ENCODE results near the gene RBBP9.

Gene RBBP9

GRCh38 chr20:18477821-18478220 is 19.2 kb downstream of the RBBP9 start:
- Histone ChIP-seq H3K4ac (ENCODE audit: low read length) (no peak overlapping the region), H3K27me3 (ENCODE audit: control insufficient read depth in 3 of 3, insufficient read depth in 3 of 3, low read depth in 1 of 3, low read length in 3 of 3) (no peaks in the 10 kb centered on the region), H3K9ac (ENCODE audit: low read depth, low read length, poor library complexity) (no peak overlapping the region), H3K18ac (ENCODE audit: low read length) (no peak overlapping the region), H2AK5ac (ENCODE audit: low read depth, low read length) (no peak overlapping the region), H2BK15ac (ENCODE audit: low read length) (no peak overlapping the region), H3K27ac (replicated peaks; ENCODE audit: low read length) (no peak overlapping the region), H2AFZ (ENCODE audit: low read length) (no peak overlapping the region), H2BK120ac (ENCODE audit: low read depth, low read length) (no peak overlapping the region), H3K9me3 (replicated peaks in 1 of 2; ENCODE audit: control insufficient read depth in 2 of 2, insufficient read depth in 1 of 2, low read depth in 1 of 2, low read length in 2 of 2) (no peaks in the 10 kb centered on the region), H3K36me3 (replicated peaks in 1 of 2; ENCODE audit: control insufficient read depth in 2 of 2, insufficient read depth in 2 of 2, low read length in 2 of 2) (peaks cover 16 to 94% of the 10 kb centered on the region in 2 donors), H3K4me2 (ENCODE audit: insufficient read depth, low read length, poor library complexity, severe bottlenecking) (no peak overlapping the region), H3K14ac (ENCODE audit: low read length) (no peak overlapping the region), H4K91ac (ENCODE audit: low read depth, low read length, poor library complexity) (no peak overlapping the region), H3K23ac (ENCODE audit: low read depth, low read length, poor library complexity) (no peak overlapping the region), H4K8ac (ENCODE audit: low read depth, low read length) (no peak overlapping the region), H3K4me3 (ENCODE audit: low read length in 2 of 2) (no peak overlapping the region), H2BK12ac (ENCODE audit: low read length) (no peak overlapping the region), H2BK5ac (ENCODE audit: low read length) (no peak overlapping the region), H3K4me1 (ENCODE audit: control insufficient read depth in 2 of 2, insufficient read depth in 1 of 2, low read depth in 1 of 2, low read length in 2 of 2) (no peaks in the 10 kb centered on the region), H3K79me1 (ENCODE audit: low read depth, low read length) (no peaks in the 10 kb centered on the region)
- no peak for DNase-seq (ENCODE audit: low spot score)
- WGBS, 2 donors (ENCODE audit: extremely low coverage in 2 of 2, insufficient read length in 2 of 2, insufficient replicate concordance in 1 of 2) = no CpG with 5 or more reads among the region's 1 CpG

- Histone ChIP-seq H3K9me3 (replicated peaks in 1 of 2; ENCODE audit: control insufficient read depth in 2 of 2, insufficient read depth in 1 of 2, low read depth in 1 of 2, low read length in 2 of 2) (no peaks in the 10 kb centered on the region), H3K79me1 (ENCODE audit: low read depth, low read length) (no peaks in the 10 kb centered on the region), H2BK15ac (ENCODE audit: low read length) (no peak overlapping the region), H3K4ac (ENCODE audit: low read length) (no peak overlapping the region), H3K4me3 (ENCODE audit: low read length in 2 of 2) (no peak overlapping the region), H3K4me2 (ENCODE audit: insufficient read depth, low read length, poor library complexity, severe bottlenecking) (no peak overlapping the region), H3K23ac (ENCODE audit: low read depth, low read length, poor library complexity) (no peak overlapping the region), H3K27ac (replicated peaks; ENCODE audit: low read length) (no peak overlapping the region), H2BK5ac (ENCODE audit: low read length) (no peak overlapping the region), H3K9ac (ENCODE audit: low read depth, low read length, poor library complexity) (no peak overlapping the region), H4K91ac (ENCODE audit: low read depth, low read length, poor library complexity) (no peak overlapping the region), H3K4me1 (ENCODE audit: control insufficient read depth in 2 of 2, insufficient read depth in 1 of 2, low read depth in 1 of 2, low read length in 2 of 2) (no peaks in the 10 kb centered on the region), H2BK120ac (ENCODE audit: low read depth, low read length) (no peak overlapping the region), H2BK12ac (ENCODE audit: low read length) (no peak overlapping the region), H2AK5ac (ENCODE audit: low read depth, low read length) (no peak overlapping the region), H3K18ac (ENCODE audit: low read length) (no peak overlapping the region), H3K14ac (ENCODE audit: low read length) (no peak overlapping the region), H3K36me3 (replicated peaks in 1 of 2; ENCODE audit: control insufficient read depth in 2 of 2, insufficient read depth in 2 of 2, low read length in 2 of 2) (peaks cover 12 to 93% of the 10 kb centered on the region in 2 donors), H4K8ac (ENCODE audit: low read depth, low read length) (no peak overlapping the region), H3K27me3 (ENCODE audit: control insufficient read depth in 3 of 3, insufficient read depth in 3 of 3, low read depth in 1 of 3, low read length in 3 of 3) (no peaks in the 10 kb centered on the region), H2AFZ (ENCODE audit: low read length) (no peak overlapping the region)
- no CpG with 5 or more reads among the region's 1 CpG for WGBS, 2 donors (ENCODE audit: extremely low coverage in 2 of 2, insufficient read length in 2 of 2, insufficient replicate concordance in 1 of 2)
- DNase-seq (ENCODE audit: low spot score) = no peak
Observed at GRCh38 chr20:18477218-18477617, 19.8 kb downstream of the RBBP9 start.

- no peaks in the 10 kb centered on the region for H3K9me3 ChIP-seq (replicated peaks in 1 of 2; ENCODE audit: control insufficient read depth in 2 of 2, insufficient read depth in 1 of 2, low read depth in 1 of 2, low read length in 2 of 2)
- DNase-seq (ENCODE audit: low spot score) = peak; percentile 96
- H3K4ac ChIP-seq (ENCODE audit: low read length) = no peak within 1 kb of the TSS
- H3K14ac ChIP-seq (ENCODE audit: low read length) = no peak within 1 kb of the TSS
- peak within 1 kb of the TSS; percentile 89 to 93 for H3K4me3 ChIP-seq (ENCODE audit: low read length in 2 of 2)
- H3K27me3 ChIP-seq (ENCODE audit: control insufficient read depth in 3 of 3, insufficient read depth in 3 of 3, low read depth in 1 of 3, low read length in 3 of 3) = no peaks in the 10 kb centered on the region
- peaks cover 0 to 4% of the 10 kb centered on the region in 2 donors for H3K4me1 ChIP-seq (ENCODE audit: control insufficient read depth in 2 of 2, insufficient read depth in 1 of 2, low read depth in 1 of 2, low read length in 2 of 2)
- H2AFZ ChIP-seq (ENCODE audit: low read length) = peak within 1 kb of the TSS; percentile 94
- H3K23ac ChIP-seq (ENCODE audit: low read depth, low read length, poor library complexity) = no peak within 1 kb of the TSS
- H3K4me2 ChIP-seq (ENCODE audit: insufficient read depth, low read length, poor library complexity, severe bottlenecking) = peak within 1 kb of the TSS; percentile 75
- peaks cover 4 to 34% of the 10 kb centered on the region in 2 donors for H3K36me3 ChIP-seq (replicated peaks in 1 of 2; ENCODE audit: control insufficient read depth in 2 of 2, insufficient read depth in 2 of 2, low read length in 2 of 2)
- no peak within 1 kb of the TSS for H2BK5ac ChIP-seq (ENCODE audit: low read length)
- H2BK12ac ChIP-seq (ENCODE audit: low read length) = no peak within 1 kb of the TSS
- H4K8ac ChIP-seq (ENCODE audit: low read depth, low read length) = no peak within 1 kb of the TSS
- peak within 1 kb of the TSS; percentile 69 for H3K27ac ChIP-seq (replicated peaks; ENCODE audit: low read length)
- no peak within 1 kb of the TSS for H4K91ac ChIP-seq (ENCODE audit: low read depth, low read length, poor library complexity)
- no CpG with 5 or more reads among the region's 57 CpGs for WGBS, 2 donors (ENCODE audit: extremely low coverage in 2 of 2, insufficient read length in 2 of 2, insufficient replicate concordance in 1 of 2)
- no peak within 1 kb of the TSS for H2BK15ac ChIP-seq (ENCODE audit: low read length)
- peak within 1 kb of the TSS; percentile 91 for H3K9ac ChIP-seq (ENCODE audit: low read depth, low read length, poor library complexity)
- H3K18ac ChIP-seq (ENCODE audit: low read length) = peak within 1 kb of the TSS; percentile 91
- H2BK120ac ChIP-seq (ENCODE audit: low read depth, low read length) = no peak within 1 kb of the TSS
- H2AK5ac ChIP-seq (ENCODE audit: low read depth, low read length) = no peak within 1 kb of the TSS
- H3K79me1 ChIP-seq (ENCODE audit: low read depth, low read length) = peaks cover 6% of the 10 kb centered on the region
Observed at GRCh38 chr20:18466894-18467730, 29.9 kb downstream of the RBBP9 start, which contains the start of the genes DZANK1 and POLR3F. Gene DZANK1, minus strand, starts transcription at chr20:18467030. Its CDS starts 1,672 bp downstream, at chr20:18465358. Gene POLR3F, plus strand, starts transcription at chr20:18467390. Its CDS starts 117 bp downstream, at chr20:18467507.

GRCh38 chr20:18466574-18466893 is 30.5 kb downstream of the RBBP9 start:
- Histone ChIP-seq H3K9ac (ENCODE audit: low read depth, low read length, poor library complexity) (peak overlapping the region; percentile 24), H3K9me3 (replicated peaks in 1 of 2; ENCODE audit: control insufficient read depth in 2 of 2, insufficient read depth in 1 of 2, low read depth in 1 of 2, low read length in 2 of 2) (no peaks in the 10 kb centered on the region), H3K4me3 (ENCODE audit: low read length in 2 of 2) (peak overlapping the region; percentile 86 to 89), H3K23ac (ENCODE audit: low read depth, low read length, poor library complexity) (no peak overlapping the region), H3K4me2 (ENCODE audit: insufficient read depth, low read length, poor library complexity, severe bottlenecking) (peak overlapping the region; percentile 62), H2BK120ac (ENCODE audit: low read depth, low read length) (no peak overlapping the region), H3K14ac (ENCODE audit: low read length) (no peak overlapping the region), H2AK5ac (ENCODE audit: low read depth, low read length) (no peak overlapping the region), H2AFZ (ENCODE audit: low read length) (peak overlapping the region; percentile 94), H3K27me3 (ENCODE audit: control insufficient read depth in 3 of 3, insufficient read depth in 3 of 3, low read depth in 1 of 3, low read length in 3 of 3) (no peaks in the 10 kb centered on the region), H2BK5ac (ENCODE audit: low read length) (no peak overlapping the region), H3K36me3 (replicated peaks in 1 of 2; ENCODE audit: control insufficient read depth in 2 of 2, insufficient read depth in 2 of 2, low read length in 2 of 2) (peaks cover 4 to 28% of the 10 kb centered on the region in 2 donors), H3K18ac (ENCODE audit: low read length) (no peak overlapping the region), H4K91ac (ENCODE audit: low read depth, low read length, poor library complexity) (no peak overlapping the region), H3K79me1 (ENCODE audit: low read depth, low read length) (peaks cover 6% of the 10 kb centered on the region), H3K27ac (replicated peaks; ENCODE audit: low read length) (peak overlapping the region; percentile 18), H3K4ac (ENCODE audit: low read length) (no peak overlapping the region), H2BK12ac (ENCODE audit: low read length) (no peak overlapping the region), H3K4me1 (ENCODE audit: control insufficient read depth in 2 of 2, insufficient read depth in 1 of 2, low read depth in 1 of 2, low read length in 2 of 2) (peaks cover 0 to 4% of the 10 kb centered on the region in 2 donors), H2BK15ac (ENCODE audit: low read length) (no peak overlapping the region), H4K8ac (ENCODE audit: low read depth, low read length) (no peak overlapping the region)
- WGBS, 2 donors (ENCODE audit: extremely low coverage in 2 of 2, insufficient read length in 2 of 2, insufficient replicate concordance in 1 of 2) = no CpG with 5 or more reads among the region's 15 CpGs
- DNase-seq (ENCODE audit: low spot score) = no peak

All from neuronal stem cell (in vitro differentiated cells).